Kidney (tissue), 14 donors: ENCODE results near the gene FZD10. TPM values are rescaled to one million over a fixed set of nuclear protein-coding genes. Genes with fewer than 3 reads are reported as not detected.

ENCODE experiments used
- DNase-seq, 5 donors: peaks; one replicate each; pipeline ENCODE4 v3.0.0-alpha.2; 2013 to 2020
- FAIRE-seq: peaks from 2 replicates; lab custom pipeline; 2012; peaks lifted over from hg19 to GRCh38; lab: Jason Lieb, UNC
- H3K27ac ChIP-seq, 2 donors: one replicate each; pipeline ENCODE4 v1.7.0; 2013; ENCODE audit warnings: low read depth in 2 of 2, low read length in 2 of 2, inconsistent platforms in 1 of 2
- H3K27me3 ChIP-seq: one replicate; pipeline ENCODE4 v1.7.1; 2013; ENCODE audit warnings: low read length, inconsistent platforms; ENCODE audit not compliant: control insufficient read depth, insufficient read depth
- H3K36me3 ChIP-seq, 3 donors: one replicate each; pipeline versions ENCODE4 v1.7.0 to v1.7.1; 2013; ENCODE audit warnings: low read length in 3 of 3, control low read depth in 1 of 3, inconsistent platforms in 1 of 3; ENCODE audit not compliant: insufficient read depth in 3 of 3, control insufficient read depth in 2 of 3
- H3K4me1 ChIP-seq, 3 donors: one replicate each; pipeline versions ENCODE4 v1.7.0 to v1.7.1; 2013; ENCODE audit warnings: low read length in 3 of 3, inconsistent platforms in 1 of 3, low read depth in 1 of 3; ENCODE audit not compliant: control insufficient read depth in 2 of 3, insufficient read depth in 2 of 3
- H3K4me3 ChIP-seq, 3 donors: one replicate each; pipeline versions ENCODE4 v1.7.0 to v1.8.1; 2013; ENCODE audit warnings: low read length in 3 of 3, control low read depth in 1 of 3, inconsistent platforms in 1 of 3
- H3K9ac ChIP-seq, 3 donors: one replicate each; pipeline versions ENCODE4 v1.7.0 to v1.7.1; 2013; ENCODE audit warnings: low read length in 3 of 3, control low read depth in 1 of 3, inconsistent platforms in 1 of 3
- H3K9me3 ChIP-seq, 3 donors: one replicate each; pipeline versions ENCODE4 v1.7.0 to v1.7.1; 2013; ENCODE audit warnings: low read length in 3 of 3, control low read depth in 1 of 3, inconsistent platforms in 1 of 3; ENCODE audit not compliant: control insufficient read depth in 2 of 3, insufficient read depth in 1 of 3
- intact Hi-C: fragments of 100-400 bp; cut with DNase I; formaldehyde crosslinking; loops from one replicate; pipeline ENCODE4 v1.11.1; 2022
- polyA plus RNA-seq: library from polyadenylated mRNA; stranded (reverse); fragments of 350-450 nt; fragmentation: Illumina TruSeq; extraction: RNeasy Lipid Tissue Mini Kit (QIAGEN cat#74804); gene quantifications from one replicate; pipeline ENCODE4 v1.2.3, GENCODE V29; 2014; ENCODE audit warnings: low read depth, low replicate concordance; ENCODE audit not compliant: insufficient read depth
- total RNA-seq: library from RNA; stranded (reverse); fragmentation: NEBNext Ultra II Directional; extraction: Animal tissue kit (Norgen Biotek cat#: 25700); gene quantifications from one replicate; pipeline ENCODE4 v1.2.1, GENCODE V29; 2021
- TF ChIP-seq, protein P1 (sequence below): IDR thresholded peaks from 3 replicates; pipeline ENCODE4 v1.5.1; 2012; ENCODE audit warnings: mild to moderate bottlenecking, moderate library complexity, borderline replicate concordance; ENCODE audit not compliant: insufficient read depth; ENCODE audit errors: extremely low read depth
- donor health status: control.
- donor health status: control.
- donor health status: control.
- donor health status: control.
- donor health status: control.
- donor health status: DM: yes; HTN: yes; CAD: no.
- donor health status: Normal renal cell carcinoma (clear cell type).

The FZD10 gene
- total and polyA plus RNA-seq, 2 donors from 2014 or later = 0.11 to 0.57 TPM

DNA sequence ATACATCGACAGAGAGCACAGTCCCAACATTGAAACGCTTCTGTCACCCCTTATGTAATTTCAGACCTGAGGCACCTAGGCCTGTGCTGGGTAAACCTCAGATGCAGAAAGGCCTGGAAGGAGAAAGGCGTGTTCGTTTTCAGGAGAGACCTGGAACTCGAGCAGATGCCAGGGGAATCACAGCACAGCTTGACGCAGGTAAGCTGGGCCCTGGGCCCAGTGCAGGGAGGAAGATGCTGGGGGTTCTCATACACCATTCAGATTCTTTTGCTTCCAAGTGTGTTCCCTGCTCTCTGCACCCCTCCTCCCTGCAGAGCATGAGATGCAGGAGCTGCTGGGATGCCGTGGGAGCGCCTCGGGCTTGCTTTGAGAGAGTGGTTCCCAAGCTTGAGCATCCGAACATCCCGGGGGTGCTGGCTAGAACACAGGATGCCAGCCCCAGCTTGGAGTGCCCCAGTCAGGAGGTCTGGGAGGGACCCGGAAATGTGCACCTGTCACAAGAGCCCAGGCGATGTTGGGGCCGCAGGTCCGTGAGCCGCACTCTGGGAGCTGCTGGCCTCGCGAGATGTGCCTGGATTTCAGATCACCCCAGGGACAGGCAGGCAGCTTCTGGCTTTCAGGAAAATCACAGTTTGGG is 35.9 kb downstream of the FZD10 start:
- no peaks in the 10 kb centered on the region for H3K36me3 ChIP-seq
- no peak overlapping the region for H3K4me3 ChIP-seq
- H3K9me3 ChIP-seq = peaks cover 0 to 3% (median 0%) of the 10 kb centered on the region in 3 donors
- H3K27me3 ChIP-seq = no peaks in the 10 kb centered on the region
- H3K27ac ChIP-seq = no peak overlapping the region
- intact Hi-C loops = no loop called here
- no peaks in the 10 kb centered on the region for H3K4me1 ChIP-seq
- FAIRE-seq (no peak), DNase-seq (no peak)
- TF ChIP-seq, protein P1, sequence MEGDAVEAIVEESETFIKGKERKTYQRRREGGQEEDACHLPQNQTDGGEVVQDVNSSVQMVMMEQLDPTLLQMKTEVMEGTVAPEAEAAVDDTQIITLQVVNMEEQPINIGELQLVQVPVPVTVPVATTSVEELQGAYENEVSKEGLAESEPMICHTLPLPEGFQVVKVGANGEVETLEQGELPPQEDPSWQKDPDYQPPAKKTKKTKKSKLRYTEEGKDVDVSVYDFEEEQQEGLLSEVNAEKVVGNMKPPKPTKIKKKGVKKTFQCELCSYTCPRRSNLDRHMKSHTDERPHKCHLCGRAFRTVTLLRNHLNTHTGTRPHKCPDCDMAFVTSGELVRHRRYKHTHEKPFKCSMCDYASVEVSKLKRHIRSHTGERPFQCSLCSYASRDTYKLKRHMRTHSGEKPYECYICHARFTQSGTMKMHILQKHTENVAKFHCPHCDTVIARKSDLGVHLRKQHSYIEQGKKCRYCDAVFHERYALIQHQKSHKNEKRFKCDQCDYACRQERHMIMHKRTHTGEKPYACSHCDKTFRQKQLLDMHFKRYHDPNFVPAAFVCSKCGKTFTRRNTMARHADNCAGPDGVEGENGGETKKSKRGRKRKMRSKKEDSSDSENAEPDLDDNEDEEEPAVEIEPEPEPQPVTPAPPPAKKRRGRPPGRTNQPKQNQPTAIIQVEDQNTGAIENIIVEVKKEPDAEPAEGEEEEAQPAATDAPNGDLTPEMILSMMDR = no peak
- no peak overlapping the region for H3K9ac ChIP-seq

DNA sequence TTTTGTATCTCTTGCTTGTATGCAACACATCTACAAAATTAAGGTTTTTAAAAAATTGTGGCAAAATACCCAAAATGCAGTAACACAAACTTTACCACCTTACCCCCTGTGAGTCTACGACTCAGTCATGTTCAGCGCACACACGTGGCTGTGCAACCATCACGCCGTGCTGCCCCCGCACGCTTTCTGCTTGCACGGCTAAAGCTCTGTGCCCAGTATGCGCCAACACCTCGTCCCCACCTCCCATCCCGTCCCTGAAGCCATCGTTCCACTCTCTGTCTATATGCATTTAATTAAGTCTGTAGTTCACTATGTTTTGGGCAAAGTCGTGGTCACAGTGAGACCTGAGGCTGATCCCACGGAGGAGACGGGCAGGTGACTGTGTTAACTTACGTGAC is 36.4 kb downstream of the FZD10 start:
- intact Hi-C loops = no loop called here
- Histone ChIP-seq H3K9ac (no peak overlapping the region), H3K36me3 (no peaks in the 10 kb centered on the region), H3K27ac (no peak overlapping the region), H3K4me3 (no peak overlapping the region), H3K27me3 (no peaks in the 10 kb centered on the region), H3K4me1 (no peaks in the 10 kb centered on the region), H3K9me3 (peaks cover 0 to 3% (median 0%) of the 10 kb centered on the region in 3 donors)
- DNase-seq (no peak), FAIRE-seq (no peak)
- TF ChIP-seq, protein P1 = no peak

DNA sequence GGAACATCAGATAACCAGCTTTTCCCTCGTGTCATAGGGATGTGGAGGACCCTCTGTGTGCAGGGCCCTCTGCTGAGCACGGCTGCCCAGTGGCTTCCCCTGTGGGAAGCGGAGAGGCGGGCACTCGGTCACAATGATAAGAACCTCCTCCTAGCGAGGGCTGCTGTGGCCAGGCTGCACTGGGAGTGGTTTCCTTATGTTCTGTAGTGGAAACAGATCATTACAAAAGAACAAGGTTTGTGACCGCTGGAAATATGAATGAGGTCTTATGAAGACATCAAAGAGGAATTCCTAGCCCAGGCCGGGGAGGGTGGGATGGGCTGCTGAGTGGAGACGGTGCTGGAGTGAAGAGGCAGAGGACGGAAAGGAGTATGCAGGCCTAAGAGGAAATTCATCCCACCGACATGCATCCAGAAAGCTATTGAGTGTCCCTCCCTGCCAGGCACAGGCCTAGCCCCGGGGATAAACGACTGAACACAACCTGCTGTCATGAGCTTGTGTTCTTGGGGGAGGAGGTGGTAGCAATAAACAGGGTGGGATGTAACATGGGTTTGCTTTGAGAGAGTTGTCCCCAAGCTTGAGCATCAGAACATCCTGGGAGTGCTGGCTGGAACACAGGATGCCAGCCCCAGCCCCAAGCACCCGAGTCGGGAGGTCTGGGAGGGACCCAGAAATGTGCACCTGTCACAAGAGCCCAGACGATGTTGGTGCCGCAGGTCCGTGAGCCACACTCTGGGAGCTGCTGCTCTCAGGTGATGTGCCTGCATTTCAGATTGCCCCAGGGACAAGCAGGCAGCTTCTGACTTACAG is 37.5 kb downstream of the FZD10 start:
- DNase-seq (no peak), FAIRE-seq (no peak)
- H3K27ac ChIP-seq = no peak overlapping the region
- intact Hi-C loops = no loop called here
- no peaks in the 10 kb centered on the region for H3K36me3 ChIP-seq
- H3K9ac ChIP-seq = no peak overlapping the region
- H3K27me3 ChIP-seq = no peaks in the 10 kb centered on the region
- H3K4me3 ChIP-seq = no peak overlapping the region
- H3K9me3 ChIP-seq = peaks cover 0 to 6% (median 0%) of the 10 kb centered on the region in 3 donors
- H3K4me1 ChIP-seq = no peaks in the 10 kb centered on the region
- TF ChIP-seq, protein P1 = no peak
